GM12878 (cell line): Measurements from ENCODE around the gene CFAP92. TPM values are rescaled to one million over a fixed set of nuclear protein-coding genes. Genes with fewer than 3 reads are reported as not detected.

Experiments
- ATF7 ChIP-seq: fragments of 450-650 bp; IDR thresholded peaks from 2 replicates; pipeline ENCODE4 v1.6.1; 2016; ENCODE audit warnings: low read depth, mild to moderate bottlenecking
- BRCA1 ChIP-seq: IDR thresholded peaks from 2 replicates; pipeline ENCODE4 v1.6.1; 2011; ENCODE audit warnings: low read depth, low read length, improper control_type of control experiment
- FOXK2 ChIP-seq: fragments of 450-650 bp; IDR thresholded peaks from 2 replicates; pipeline ENCODE4 v1.6.1; 2017; ENCODE audit warnings: mild to moderate bottlenecking, moderate library complexity
- IKZF2 ChIP-seq, 2 experiments: fragments of 450-650 bp; IDR thresholded peaks; 2 replicates each; pipeline ENCODE4 v1.6.1; 2017; ENCODE audit warnings: mild to moderate bottlenecking in 2 of 2, moderate library complexity in 2 of 2
- MXI1 ChIP-seq: fragments of 150-350 bp; IDR thresholded peaks from 2 replicates; pipeline ENCODE4 v1.6.1; 2011; ENCODE audit warnings: low read depth, mild to moderate bottlenecking, inconsistent platforms, low read length, improper control_type of control experiment
- MYB ChIP-seq: fragments of 150-350 bp; IDR thresholded peaks from 2 replicates; pipeline ENCODE4 v1.6.1; 2014; ENCODE audit warnings: mild to moderate bottlenecking, low read depth, low read length, borderline replicate concordance
- NFXL1 ChIP-seq: fragments of 450-650 bp; IDR thresholded peaks from 2 replicates; pipeline ENCODE4 v1.6.1; 2017; ENCODE audit warnings: antibody characterized with exemption, mild to moderate bottlenecking, borderline replicate concordance
- NKRF ChIP-seq: fragments of 450-650 bp; conservative IDR thresholded peaks from 2 replicates; pipeline ENCODE4 v1.6.1; 2017; ENCODE audit warnings: mild to moderate bottlenecking, moderate library complexity
- NR2F1 ChIP-seq: fragments of 450-650 bp; conservative IDR thresholded peaks from 2 replicates; pipeline ENCODE4 v1.6.1; 2017; ENCODE audit warnings: mild to moderate bottlenecking
- POLR2AphosphoS5 ChIP-seq: IDR thresholded peaks from 2 replicates; pipeline ENCODE4 v1.6.1; 2011; ENCODE audit warnings: mild to moderate bottlenecking, low read length, inconsistent platforms
- RAD21 ChIP-seq: IDR thresholded peaks from 2 replicates; pipeline ENCODE4 v1.6.1; 2011; ENCODE audit warnings: mild to moderate bottlenecking, low read depth, low read length, moderate library complexity; ENCODE audit not compliant: insufficient read depth
- TCF7 ChIP-seq: IDR thresholded peaks from 2 replicates; pipeline ENCODE4 v1.6.1; 2014; ENCODE audit warnings: antibody characterized with exemption, borderline replicate concordance
- YY1 ChIP-seq: IDR thresholded peaks from 2 replicates; pipeline ENCODE4 v1.6.1; 2011; ENCODE audit warnings: low read depth, mild to moderate bottlenecking, low read length
- ZNF687 ChIP-seq: fragments of 450-650 bp; IDR thresholded peaks from 2 replicates; pipeline ENCODE4 v1.6.1; 2017; ENCODE audit warnings: mild to moderate bottlenecking, moderate library complexity
- ZZZ3 ChIP-seq: IDR thresholded peaks from 2 replicates; pipeline ENCODE4 v1.6.1; 2011; ENCODE audit warnings: low read depth; ENCODE audit not compliant: control insufficient read depth, insufficient read length
- polyA plus RNA-seq, 11 experiments: library from polyadenylated mRNA; depleted of rRNA in 4 of 11; unstranded in 6 of 11; stranded (reverse) in 5 of 11; fragments of >200 nt; fragmentation: Nextera tagmentation in 4 of 11; fragmentation: Illumina TruSeq in 1 of 11; extraction: Ambion mirVana in 4 of 11; extraction: Trizol in 1 of 11; gene quantifications; 1 replicate in 1 of 11; 2 replicates in 10 of 11; pipeline versions ENCODE4 v1.2.1 to v1.2.3, GENCODE V29; 2011 to 2016; ENCODE audit warnings: inconsistent platforms in 2 of 11, missing spikeins in 2 of 11, low read depth in 1 of 11
- total RNA-seq, 4 experiments: library from RNA; depleted of rRNA in 3 of 4; stranded (reverse); fragments of >200 nt in 3 of 4; fragmentation: Illumina TruSeq in 1 of 4; extraction: Trizol in 1 of 4; gene quantifications; 2 replicates each; pipeline versions ENCODE4 v1.2.1 to v1.2.3, GENCODE V29; 2013 to 2021
- TF ChIP-seq, protein P1 (sequence below): fragments of 450-650 bp; IDR thresholded peaks from 2 replicates; pipeline ENCODE4 v1.6.1; 2018; ENCODE audit warnings: borderline replicate concordance, mild to moderate bottlenecking; ENCODE audit not compliant: partially characterized antibody
- TF ChIP-seq, protein P2 (sequence below): fragments of 450-650 bp; IDR thresholded peaks from 2 replicates; pipeline ENCODE4 v1.6.1; 2017; ENCODE audit warnings: antibody characterized with exemption, mild to moderate bottlenecking, moderate library complexity
- TF ChIP-seq, protein P3 (sequence below): IDR thresholded peaks from 2 replicates; pipeline ENCODE4 v1.6.1; 2012; ENCODE audit warnings: low read depth, low read length, improper control_type of control experiment

Gene CFAP92
- total and polyA plus RNA-seq, 10 of the 15 experiments (the other 5 are each of a cell fraction or from before 2014, with no cell fraction given), result 0.05 to 0.52 (median 0.14) TPM; not detected in 7

- TF ChIP-seq ZNF687 (peak; percentile 81), FOXK2 (no peak), RAD21 (no peak), NR2F1 (no peak; the same call in 1 of the 2 replicates), YY1 (0 out of 2 replicates have a peak, but pooled peaks have one; percentile 35), IKZF2 (IDR thresholded peaks at IDR 0.05) (no peak), BRCA1 (no peak), ZZZ3 (no peak), TCF7 (no peak), MYB (no peak), POLR2AphosphoS5 (peak; percentile 57; the same call in 1 of the 2 replicates), NFXL1 (no peak), NKRF (no peak; the same call in 1 of the 2 replicates), MXI1 (peak; percentile 23; the same call in 1 of the 2 replicates), ATF7 (no peak)
- TF ChIP-seq, protein P1, sequence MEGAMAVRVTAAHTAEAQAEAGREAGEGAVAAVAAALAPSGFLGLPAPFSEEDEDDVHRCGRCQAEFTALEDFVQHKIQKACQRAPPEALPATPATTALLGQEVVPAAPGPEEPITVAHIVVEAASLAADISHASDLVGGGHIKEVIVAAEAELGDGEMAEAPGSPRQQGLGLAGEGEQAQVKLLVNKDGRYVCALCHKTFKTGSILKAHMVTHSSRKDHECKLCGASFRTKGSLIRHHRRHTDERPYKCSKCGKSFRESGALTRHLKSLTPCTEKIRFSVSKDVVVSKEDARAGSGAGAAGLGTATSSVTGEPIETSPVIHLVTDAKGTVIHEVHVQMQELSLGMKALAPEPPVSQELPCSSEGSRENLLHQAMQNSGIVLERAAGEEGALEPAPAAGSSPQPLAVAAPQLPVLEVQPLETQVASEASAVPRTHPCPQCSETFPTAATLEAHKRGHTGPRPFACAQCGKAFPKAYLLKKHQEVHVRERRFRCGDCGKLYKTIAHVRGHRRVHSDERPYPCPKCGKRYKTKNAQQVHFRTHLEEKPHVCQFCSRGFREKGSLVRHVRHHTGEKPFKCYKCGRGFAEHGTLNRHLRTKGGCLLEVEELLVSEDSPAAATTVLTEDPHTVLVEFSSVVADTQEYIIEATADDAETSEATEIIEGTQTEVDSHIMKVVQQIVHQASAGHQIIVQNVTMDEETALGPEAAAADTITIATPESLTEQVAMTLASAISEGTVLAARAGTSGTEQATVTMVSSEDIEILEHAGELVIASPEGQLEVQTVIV, result no peak
- TF ChIP-seq, protein P2, sequence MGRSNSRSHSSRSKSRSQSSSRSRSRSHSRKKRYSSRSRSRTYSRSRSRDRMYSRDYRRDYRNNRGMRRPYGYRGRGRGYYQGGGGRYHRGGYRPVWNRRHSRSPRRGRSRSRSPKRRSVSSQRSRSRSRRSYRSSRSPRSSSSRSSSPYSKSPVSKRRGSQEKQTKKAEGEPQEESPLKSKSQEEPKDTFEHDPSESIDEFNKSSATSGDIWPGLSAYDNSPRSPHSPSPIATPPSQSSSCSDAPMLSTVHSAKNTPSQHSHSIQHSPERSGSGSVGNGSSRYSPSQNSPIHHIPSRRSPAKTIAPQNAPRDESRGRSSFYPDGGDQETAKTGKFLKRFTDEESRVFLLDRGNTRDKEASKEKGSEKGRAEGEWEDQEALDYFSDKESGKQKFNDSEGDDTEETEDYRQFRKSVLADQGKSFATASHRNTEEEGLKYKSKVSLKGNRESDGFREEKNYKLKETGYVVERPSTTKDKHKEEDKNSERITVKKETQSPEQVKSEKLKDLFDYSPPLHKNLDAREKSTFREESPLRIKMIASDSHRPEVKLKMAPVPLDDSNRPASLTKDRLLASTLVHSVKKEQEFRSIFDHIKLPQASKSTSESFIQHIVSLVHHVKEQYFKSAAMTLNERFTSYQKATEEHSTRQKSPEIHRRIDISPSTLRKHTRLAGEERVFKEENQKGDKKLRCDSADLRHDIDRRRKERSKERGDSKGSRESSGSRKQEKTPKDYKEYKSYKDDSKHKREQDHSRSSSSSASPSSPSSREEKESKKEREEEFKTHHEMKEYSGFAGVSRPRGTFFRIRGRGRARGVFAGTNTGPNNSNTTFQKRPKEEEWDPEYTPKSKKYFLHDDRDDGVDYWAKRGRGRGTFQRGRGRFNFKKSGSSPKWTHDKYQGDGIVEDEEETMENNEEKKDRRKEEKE, result no peak
- TF ChIP-seq, protein P3, sequence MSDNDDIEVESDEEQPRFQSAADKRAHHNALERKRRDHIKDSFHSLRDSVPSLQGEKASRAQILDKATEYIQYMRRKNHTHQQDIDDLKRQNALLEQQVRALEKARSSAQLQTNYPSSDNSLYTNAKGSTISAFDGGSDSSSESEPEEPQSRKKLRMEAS, result peak; percentile 90
Measured at GRCh38 chr3:129026728-129027543, 33.1 kb upstream of the CFAP92 start (continued).
